A673 (cell line): ENCODE results near the gene DNAJC16.

Source experiments
- EZH2 ChIP-seq: fragments of 200-600 bp; sonication (generic); IDR thresholded peaks from 2 replicates; pipeline ENCODE4 v1.6.1; 2017; ENCODE audit warnings: borderline replicate concordance, low read depth, mild to moderate bottlenecking, mixed read lengths, antibody characterized with exemption, low read length; ENCODE audit not compliant: poor library complexity, severe bottlenecking
- TF ChIP-seq, protein P1 (sequence below): fragments of 300-800, 200-600 bp; sonication (generic); conservative IDR thresholded peaks from 2 replicates; pipeline ENCODE4 v1.5.1; 2017; ENCODE audit warnings: low read depth, mild to moderate bottlenecking, antibody characterized with exemption, low read length, moderate library complexity, mixed read lengths

DNA sequence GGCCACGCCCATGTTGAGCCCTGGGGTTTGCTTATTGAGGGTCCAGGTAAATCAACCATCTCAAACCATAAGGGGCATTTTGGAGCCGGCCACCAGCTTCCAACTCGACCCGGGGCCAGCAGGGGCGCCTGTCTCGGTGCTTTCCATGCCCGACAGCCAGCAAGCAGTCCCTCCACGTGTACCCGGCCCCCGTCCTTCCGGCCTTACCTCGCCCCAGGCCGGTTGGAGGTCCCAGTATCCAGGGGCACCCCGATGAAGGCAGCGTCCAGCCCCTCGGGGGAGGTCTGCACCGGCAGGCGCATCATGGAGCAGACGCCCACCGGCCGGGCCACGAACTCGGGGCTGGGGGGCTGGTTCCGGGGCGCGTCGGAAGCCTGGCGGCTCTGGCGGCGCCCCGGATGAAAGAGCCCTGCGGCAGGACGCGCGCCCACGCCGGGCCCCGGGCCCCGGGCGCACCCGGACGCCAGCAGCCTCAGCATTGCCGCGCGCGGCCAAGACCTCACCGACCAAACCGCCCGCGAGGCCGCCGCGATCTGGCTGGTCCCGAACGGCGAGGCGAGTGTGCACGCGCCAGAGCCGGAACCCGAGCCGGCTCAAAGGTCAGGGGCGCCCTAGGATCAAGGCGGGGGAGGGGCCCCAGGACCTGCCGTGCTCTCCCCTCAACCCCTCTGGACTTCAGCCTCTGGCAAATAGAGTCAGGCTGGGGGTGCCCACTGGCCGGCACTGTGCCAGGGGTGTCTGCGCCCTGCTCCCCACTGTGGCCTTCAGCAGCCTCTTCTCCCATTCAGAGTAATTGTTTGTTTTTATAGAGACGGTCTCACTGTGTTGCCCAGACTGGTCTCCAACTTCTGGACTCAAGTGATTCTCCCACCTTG, 58.1 kb downstream of the DNAJC16 start, which contains the start of gene AGMAT:
- TF ChIP-seq, protein P1, sequence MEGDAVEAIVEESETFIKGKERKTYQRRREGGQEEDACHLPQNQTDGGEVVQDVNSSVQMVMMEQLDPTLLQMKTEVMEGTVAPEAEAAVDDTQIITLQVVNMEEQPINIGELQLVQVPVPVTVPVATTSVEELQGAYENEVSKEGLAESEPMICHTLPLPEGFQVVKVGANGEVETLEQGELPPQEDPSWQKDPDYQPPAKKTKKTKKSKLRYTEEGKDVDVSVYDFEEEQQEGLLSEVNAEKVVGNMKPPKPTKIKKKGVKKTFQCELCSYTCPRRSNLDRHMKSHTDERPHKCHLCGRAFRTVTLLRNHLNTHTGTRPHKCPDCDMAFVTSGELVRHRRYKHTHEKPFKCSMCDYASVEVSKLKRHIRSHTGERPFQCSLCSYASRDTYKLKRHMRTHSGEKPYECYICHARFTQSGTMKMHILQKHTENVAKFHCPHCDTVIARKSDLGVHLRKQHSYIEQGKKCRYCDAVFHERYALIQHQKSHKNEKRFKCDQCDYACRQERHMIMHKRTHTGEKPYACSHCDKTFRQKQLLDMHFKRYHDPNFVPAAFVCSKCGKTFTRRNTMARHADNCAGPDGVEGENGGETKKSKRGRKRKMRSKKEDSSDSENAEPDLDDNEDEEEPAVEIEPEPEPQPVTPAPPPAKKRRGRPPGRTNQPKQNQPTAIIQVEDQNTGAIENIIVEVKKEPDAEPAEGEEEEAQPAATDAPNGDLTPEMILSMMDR, result no peak
- TF ChIP-seq EZH2, result no peak
